Peyer's patch (tissue), 4 donors: Measurements from ENCODE around the gene PDE1C.

Experiments used
- CTCF ChIP-seq, 6 experiments: fragments of 450-650 bp in 4 of 6; fragments of 200-600 bp in 2 of 6; sonication (generic) in 1 of 6; IDR thresholded peaks; one replicate each; pipeline ENCODE4 v1.5.1; 2017 to 2019; ENCODE audit warnings: antibody characterized with exemption in 6 of 6, mild to moderate bottlenecking in 3 of 6, moderate library complexity in 1 of 6
- POLR2A ChIP-seq, 2 donors: fragments of 450-650 bp; IDR thresholded peaks; one replicate each; pipeline ENCODE4 v1.5.1; 2017; ENCODE audit warnings: antibody characterized with exemption in 2 of 2, mild to moderate bottlenecking in 2 of 2, moderate library complexity in 2 of 2

GRCh38 chr7:31921047-31921446 lies 149.2 kb downstream of the PDE1C start:
- TF ChIP-seq CTCF (IDR thresholded peaks at IDR 0.05), result no peak
- TF ChIP-seq POLR2A (IDR thresholded peaks at IDR 0.05), result no peak
